Measurements from ENCODE around the gene SLC16A2. TPM values are rescaled to one million over a fixed set of nuclear protein-coding genes. Genes with fewer than 3 reads are reported as not detected.

Gene SLC16A2
- polyA plus RNA-seq, 3 donors = not detected

GRCh38 chrX:74507191-74507590 lies 85.9 kb downstream of the SLC16A2 start:
- Histone ChIP-seq H3K4me3 (replicated peaks in 1 of 3; ENCODE audit: low read depth in 2 of 3, low read length in 3 of 3) (no peak overlapping the region), H3K4me2 (replicated peaks; ENCODE audit: extremely low read depth, low read length, poor library complexity, severe bottlenecking) (no peak overlapping the region), H3K27me3 (ENCODE audit: control insufficient read depth in 2 of 2, insufficient read depth in 2 of 2, low read length in 2 of 2) (no peaks in the 10 kb centered on the region), H2AFZ (ENCODE audit: insufficient read depth, low read depth, low read length, poor library complexity, severe bottlenecking) (no peak overlapping the region), H3K9ac (ENCODE audit: insufficient read depth, low read length, poor library complexity, severe bottlenecking) (no peak overlapping the region), H3K27ac (ENCODE audit: low read depth in 1 of 2, low read length in 2 of 2) (no peak overlapping the region), H3K4me1 (ENCODE audit: control insufficient read depth in 1 of 2, insufficient read depth in 2 of 2, low read length in 2 of 2) (no peaks in the 10 kb centered on the region), H4K20me1 (ENCODE audit: insufficient read depth, low read length) (no peaks in the 10 kb centered on the region), H3K9me3 (replicated peaks in 1 of 2; ENCODE audit: control insufficient read depth in 1 of 2, insufficient read depth in 1 of 2, low read length in 2 of 2) (no peaks in the 10 kb centered on the region), H3K79me2 (ENCODE audit: insufficient read depth, low read length) (no peaks in the 10 kb centered on the region), H3K36me3 (replicated peaks in 1 of 2; ENCODE audit: control insufficient read depth in 1 of 2, insufficient read depth in 2 of 2, low read length in 2 of 2) (no peaks in the 10 kb centered on the region)
- Mint-ChIP-seq H3K4me3 (no peak overlapping the region), H3K4me1 (no peaks in the 10 kb centered on the region), H3K27ac (no peak overlapping the region), H3K9me3 (peaks cover 0 to 3% (median 2%) of the 10 kb centered on the region in 7 donors), H3K27me3 (ENCODE audit: low read depth in 3 of 3) (peaks cover 0 to 1% (median 0%) of the 10 kb centered on the region in 3 donors), H3K36me3 (no peaks in the 10 kb centered on the region)
- intact Hi-C loops (cut with micrococcal nuclease) = no loop called here
- no CpG with 5 or more reads among the region's 4 CpGs for WGBS (ENCODE audit: insufficient coverage)
- no peak for DNase-seq
- no peak for TF ChIP-seq CTCF (IDR thresholded peaks at IDR 0.05)

DNA sequence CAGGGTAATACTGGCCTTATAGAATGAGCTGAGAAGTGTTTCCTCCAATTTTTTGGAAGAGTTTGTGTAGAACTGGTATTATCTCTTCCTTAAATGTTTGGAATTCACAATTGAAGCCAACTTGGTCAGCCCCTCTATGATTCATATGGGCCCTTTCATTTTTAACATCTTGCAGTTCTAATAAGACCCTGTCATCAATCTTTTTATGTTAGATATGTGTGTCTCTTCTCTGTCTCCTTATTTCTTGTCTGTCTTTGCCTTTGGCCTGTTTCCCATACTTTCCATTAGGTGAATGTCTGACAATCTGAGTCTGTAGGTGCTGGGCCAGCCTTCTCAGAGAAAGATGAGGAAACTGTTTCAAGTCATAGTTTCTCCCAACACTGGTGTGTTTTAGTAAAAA lies 88.7 kb downstream of the SLC16A2 start:
- Mint-ChIP-seq H3K27ac (no peak overlapping the region), H3K27me3 (ENCODE audit: low read depth in 3 of 3) (peaks cover 0 to 3% (median 0%) of the 10 kb centered on the region in 3 donors), H3K4me1 (no peaks in the 10 kb centered on the region), H3K4me3 (no peak overlapping the region), H3K9me3 (peaks cover 0 to 5% (median 2%) of the 10 kb centered on the region in 7 donors), H3K36me3 (no peaks in the 10 kb centered on the region)
- Histone ChIP-seq H3K4me1 (ENCODE audit: control insufficient read depth in 1 of 2, insufficient read depth in 2 of 2, low read length in 2 of 2) (no peaks in the 10 kb centered on the region), H3K4me3 (replicated peaks in 1 of 3; ENCODE audit: low read depth in 2 of 3, low read length in 3 of 3) (no peak overlapping the region), H3K36me3 (replicated peaks in 1 of 2; ENCODE audit: control insufficient read depth in 1 of 2, insufficient read depth in 2 of 2, low read length in 2 of 2) (no peaks in the 10 kb centered on the region), H3K27me3 (ENCODE audit: control insufficient read depth in 2 of 2, insufficient read depth in 2 of 2, low read length in 2 of 2) (no peaks in the 10 kb centered on the region), H3K4me2 (replicated peaks; ENCODE audit: extremely low read depth, low read length, poor library complexity, severe bottlenecking) (no peak overlapping the region), H3K79me2 (ENCODE audit: insufficient read depth, low read length) (no peaks in the 10 kb centered on the region), H2AFZ (ENCODE audit: insufficient read depth, low read depth, low read length, poor library complexity, severe bottlenecking) (no peak overlapping the region), H3K9ac (ENCODE audit: insufficient read depth, low read length, poor library complexity, severe bottlenecking) (no peak overlapping the region), H3K9me3 (replicated peaks in 1 of 2; ENCODE audit: control insufficient read depth in 1 of 2, insufficient read depth in 1 of 2, low read length in 2 of 2) (no peaks in the 10 kb centered on the region), H3K27ac (ENCODE audit: low read depth in 1 of 2, low read length in 2 of 2) (no peak overlapping the region), H4K20me1 (ENCODE audit: insufficient read depth, low read length) (no peaks in the 10 kb centered on the region)
- intact Hi-C loops (cut with micrococcal nuclease) = no loop called here
- TF ChIP-seq CTCF (IDR thresholded peaks at IDR 0.05) = no peak
- no peak for DNase-seq

All from CD14-positive monocyte (primary cell).